ENCODE results near the gene CHDH.

- no peak for TF ChIP-seq ZNF274 (IDR thresholded peaks at IDR 0.05; ENCODE audit: low read depth, low read length)
- no peak for TF ChIP-seq YY1 (IDR thresholded peaks at IDR 0.05; ENCODE audit: insufficient read depth, insufficient read length)
Observed at GRCh38 chr3:53802256-53802880, 43.9 kb downstream of the CHDH start.
